ENCODE results near the gene PCP2. TPM values are rescaled to one million over a fixed set of nuclear protein-coding genes. Genes with fewer than 3 reads are reported as not detected.

The PCP2 gene
- total and polyA plus RNA-seq, 12 donors, result 0.92 to 7.4 (median 2.0) TPM; not detected in 4

GRCh38 chr19:7582446-7582845 is 51.1 kb downstream of the PCP2 start:
- Histone ChIP-seq H3K36me3 (replicated peaks in 1 of 2) (no peaks in the 10 kb centered on the region), H3K9me3 (replicated peaks in 1 of 3) (no peaks in the 10 kb centered on the region), H3K4me3 (no peak overlapping the region), H3K4me1 (replicated peaks in 1 of 2) (no peaks in the 10 kb centered on the region), H3K27ac (no peak overlapping the region), H3K27me3 (no peaks in the 10 kb centered on the region)
- DNase-seq, result no peak
- intact Hi-C loops (cut with DNase I), result no loop called here
- TF ChIP-seq CTCF (IDR thresholded peaks at IDR 0.05) (no peak), POLR2A (IDR thresholded peaks at IDR 0.05) (no peak)
- 55 to 70% (median 59%) methylated on average over 11 of the region's 11 CpGs for WGBS, 4 donors

Small RNAs within 50 kb of the gene (microRNA-seq; reads per million reads assigned to microRNA genes)
- gene MIR6792, result 0 to 0.45 (median 0.28) reads per million in 3 donors

Small RNAs within 50 kb of the gene (small RNA-seq; reads per million reads assigned to genes)
- 0 reads per million in 2 donors for gene MIR6792

Other genes with a start within 250 kb of the PCP2 start
- 10 to 100 TPM in 6 of 9 donors, 1 to 10 TPM in 3; 4.9 to 17.5 (median 12.8) TPM for gene PEX11G, start 144.7 kb downstream of the PCP2 start, total RNA-seq
- gene PEX11G, start 144.7 kb downstream of the PCP2 start, polyA plus RNA-seq, result 10 to 100 TPM in 2 of 3 donors, 1 to 10 TPM in 1; 2.5 to 24.5 (median 24.0) TPM
- gene ZNF358, start 117.6 kb downstream of the PCP2 start, total RNA-seq, result 100 to 1,000 TPM in 5 of 9 donors, 10 to 100 TPM in 4; 12.8 to 113 (median 101) TPM
- gene ZNF358, start 117.6 kb downstream of the PCP2 start, polyA plus RNA-seq, result 100 to 1,000 TPM in 2 of 3 donors, 10 to 100 TPM in 1; 30.3 to 197 (median 148) TPM
- gene MCOLN1, start 111.1 kb downstream of the PCP2 start, total RNA-seq, result 10 to 100 TPM in 8 of 9 donors, 1 to 10 TPM in 1; 6.0 to 100.0 (median 49.4) TPM
- 100 to 1,000 TPM in 1 of 3 donors, 10 to 100 TPM in 2; 23.0 to 212 (median 71.4) TPM for gene MCOLN1, start 111.1 kb downstream of the PCP2 start, polyA plus RNA-seq
- gene PNPLA6, start 98.0 kb downstream of the PCP2 start, total RNA-seq, result 100 to 1,000 TPM in 5 of 9 donors, 10 to 100 TPM in 4; 23.7 to 257 (median 113) TPM
- gene PNPLA6, start 98.0 kb downstream of the PCP2 start, polyA plus RNA-seq, result 100 to 1,000 TPM in 2 of 3 donors, 10 to 100 TPM in 1; 25.7 to 264 (median 110) TPM
- 10 to 100 TPM in 1 of 9 donors, 1 to 10 TPM in 7, under 1 TPM in 1; 0.61 to 10.0 (median 5.2) TPM for gene CAMSAP3, start 37.9 kb downstream of the PCP2 start, total RNA-seq
- gene CAMSAP3, start 37.9 kb downstream of the PCP2 start, polyA plus RNA-seq, result 10 to 100 TPM in 1 of 3 donors, 1 to 10 TPM in 2; 1.7 to 18.9 (median 7.0) TPM
- gene XAB2, start 4.2 kb downstream of the PCP2 start, total RNA-seq, result 10 to 100 TPM; 18.2 to 51.5 (median 43.7) TPM
- 100 to 1,000 TPM in 1 of 3 donors, 10 to 100 TPM in 1, 1 to 10 TPM in 1; 7.1 to 121 (median 81.2) TPM for gene XAB2, start 4.2 kb downstream of the PCP2 start, polyA plus RNA-seq
- gene PET100, start 3.9 kb downstream of the PCP2 start, total RNA-seq, result 100 to 1,000 TPM in 5 of 9 donors, 10 to 100 TPM in 3, 1 to 10 TPM in 1; 3.7 to 155 (median 102) TPM
- 100 to 1,000 TPM in 2 of 3 donors, 10 to 100 TPM in 1; 80.0 to 655 (median 537) TPM for gene PET100, start 3.9 kb downstream of the PCP2 start, polyA plus RNA-seq
- 10 to 100 TPM; 12.2 to 90.8 (median 40.1) TPM for gene STXBP2, start 3.4 kb upstream of the PCP2 start, total RNA-seq
- gene STXBP2, start 3.4 kb upstream of the PCP2 start, polyA plus RNA-seq, result 100 to 1,000 TPM in 1 of 3 donors, 10 to 100 TPM in 2; 15.5 to 121 (median 53.7) TPM
- gene RETN, start 35.3 kb upstream of the PCP2 start, total RNA-seq, result 1 to 10 TPM in 1 of 9 donors, under 1 TPM in 4, not detected in 4; 0.54 to 3.9 (median 0.74) TPM
- gene RETN, start 35.3 kb upstream of the PCP2 start, polyA plus RNA-seq, result 10 to 100 TPM in 2 of 3 donors, not detected in 1; 15.2 to 42.9 TPM
- gene MCEMP1, start 43.4 kb upstream of the PCP2 start, total RNA-seq, result 1 to 10 TPM in 1 of 9 donors, under 1 TPM in 6, not detected in 2; 0.26 to 1.9 (median 0.56) TPM
- gene MCEMP1, start 43.4 kb upstream of the PCP2 start, polyA plus RNA-seq, result 1 to 10 TPM in 1 of 3 donors, under 1 TPM in 2; 0.47 to 1.4 (median 0.48) TPM
- 100 to 1,000 TPM in 8 of 9 donors, 10 to 100 TPM in 1; 85.3 to 227 (median 145) TPM for gene TRAPPC5, start 47.1 kb upstream of the PCP2 start, total RNA-seq
- 100 to 1,000 TPM in 2 of 3 donors, 1 to 10 TPM in 1; 5.6 to 502 (median 471) TPM for gene TRAPPC5, start 47.1 kb upstream of the PCP2 start, polyA plus RNA-seq
- under 1 TPM in 5 of 9 donors, not detected in 4; 0.28 to 0.61 (median 0.42) TPM for gene FCER2, start 68.4 kb upstream of the PCP2 start, total RNA-seq
- gene FCER2, start 68.4 kb upstream of the PCP2 start, polyA plus RNA-seq, result 1 to 10 TPM in 1 of 3 donors, under 1 TPM in 1, not detected in 1; 0.54 to 2.6 TPM
- 1 to 10 TPM in 1 of 9 donors, under 1 TPM in 4, not detected in 4; 0.54 to 1.5 (median 0.83) TPM for gene CLEC4G, start 98.4 kb upstream of the PCP2 start, total RNA-seq
- gene CLEC4G, start 98.4 kb upstream of the PCP2 start, polyA plus RNA-seq, result 1 to 10 TPM in 2 of 3 donors, under 1 TPM in 1; 0.26 to 2.2 (median 1.8) TPM
- 10 to 100 TPM in 8 of 9 donors, under 1 TPM in 1; 0.67 to 50.6 (median 17.1) TPM for gene CD209, start 113.8 kb upstream of the PCP2 start, total RNA-seq
- gene CD209, start 113.8 kb upstream of the PCP2 start, polyA plus RNA-seq, result 1 to 10 TPM; 3.0 to 9.8 (median 3.1) TPM
- 10 to 100 TPM in 1 of 9 donors, 1 to 10 TPM in 3, under 1 TPM in 4, not detected in 1; 0.37 to 91.6 (median 2.6) TPM for gene CLEC4M, start 129.5 kb upstream of the PCP2 start, total RNA-seq
- 1 to 10 TPM in 1 of 3 donors, under 1 TPM in 2; 0.67 to 3.9 (median 0.88) TPM for gene CLEC4M, start 129.5 kb upstream of the PCP2 start, polyA plus RNA-seq
- gene EVI5L, start 196.5 kb upstream of the PCP2 start, total RNA-seq, result 10 to 100 TPM in 8 of 9 donors, 1 to 10 TPM in 1; 8.8 to 22.2 (median 20.6) TPM
- 10 to 100 TPM in 2 of 3 donors, 1 to 10 TPM in 1; 9.5 to 20.8 (median 14.9) TPM for gene EVI5L, start 196.5 kb upstream of the PCP2 start, polyA plus RNA-seq
- gene PRR36, start 240.7 kb upstream of the PCP2 start, total RNA-seq, result 1 to 10 TPM in 4 of 9 donors, under 1 TPM in 4, not detected in 1; 0.22 to 5.2 (median 1.0) TPM
- 1 to 10 TPM in 2 of 3 donors, under 1 TPM in 1; 0.51 to 4.6 (median 1.5) TPM for gene PRR36, start 240.7 kb upstream of the PCP2 start, polyA plus RNA-seq

All from adrenal gland (tissue), 12 donors.